Measurements from ENCODE around the gene POLK.
"Not testable (repeated sequence)": the region's sequence is repeated elsewhere in the genome, so short reads cannot be mapped to it uniquely, and the experiment has no call there.

POLK gene

DNA sequence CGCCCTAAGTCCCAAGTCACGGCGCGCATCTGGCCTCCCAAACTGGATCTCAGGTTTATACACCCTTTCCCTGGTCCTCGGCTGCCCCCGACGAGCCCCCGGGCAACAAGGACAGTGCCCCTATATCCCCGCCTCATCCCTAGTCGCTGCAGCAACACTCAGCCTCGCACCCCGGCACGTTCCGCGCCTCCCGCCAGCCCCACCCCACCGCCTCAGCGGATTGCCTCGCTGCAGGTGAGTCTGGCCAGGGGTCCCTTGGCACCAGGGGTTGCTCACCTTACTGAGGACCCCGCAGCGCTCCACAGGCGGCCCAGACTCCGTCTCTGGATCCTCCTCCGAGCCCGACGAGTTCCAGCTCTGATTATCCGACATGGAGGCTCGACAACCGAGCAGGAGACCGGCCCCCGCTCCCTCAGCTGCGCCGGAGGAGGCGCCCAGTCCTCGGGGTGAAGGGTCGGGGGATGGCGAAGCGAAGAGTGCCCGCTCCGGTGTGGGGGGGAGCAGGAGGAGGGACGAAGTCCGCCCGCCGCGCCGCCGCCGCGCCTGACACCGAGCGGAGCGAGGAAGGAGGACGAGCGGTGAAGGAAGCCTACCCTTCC, 756 bp upstream of the POLK start:
- peak in 1 of 2 donors; percentile 49 for DNase-seq

DNA sequence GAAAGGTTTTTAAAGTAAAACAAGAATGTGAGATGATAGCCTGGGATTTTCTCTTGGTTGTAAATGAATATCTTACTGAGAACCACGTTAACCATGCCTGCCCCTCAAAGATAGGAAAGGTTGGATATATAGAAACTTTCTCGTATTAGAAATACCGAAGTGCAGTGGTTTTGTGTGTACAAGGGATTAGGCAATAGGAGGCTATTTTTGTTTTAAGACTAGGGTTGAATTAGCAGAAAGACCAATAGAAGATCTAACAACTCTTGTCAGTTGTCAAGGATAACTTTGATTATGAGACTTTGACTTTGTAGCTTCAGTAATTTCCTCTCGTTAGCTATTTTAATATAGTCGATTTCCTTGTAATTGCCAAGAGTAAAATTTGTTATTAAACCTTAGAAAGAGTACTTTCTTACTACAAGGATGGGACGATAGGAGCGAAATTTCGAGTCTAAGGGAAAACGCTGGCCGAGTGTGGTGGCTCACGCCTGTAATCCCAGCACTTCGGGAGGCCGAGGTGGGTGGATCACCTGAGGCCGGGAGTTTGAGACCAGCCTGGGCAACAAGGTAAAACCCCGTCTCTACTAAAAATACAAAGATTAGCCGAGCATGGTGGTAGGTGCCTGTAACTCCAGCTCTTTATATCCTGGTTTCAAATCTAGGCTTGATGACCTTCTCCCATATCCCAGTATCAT, 838 bp downstream of the POLK start:
- no peak for DNase-seq

DNA sequence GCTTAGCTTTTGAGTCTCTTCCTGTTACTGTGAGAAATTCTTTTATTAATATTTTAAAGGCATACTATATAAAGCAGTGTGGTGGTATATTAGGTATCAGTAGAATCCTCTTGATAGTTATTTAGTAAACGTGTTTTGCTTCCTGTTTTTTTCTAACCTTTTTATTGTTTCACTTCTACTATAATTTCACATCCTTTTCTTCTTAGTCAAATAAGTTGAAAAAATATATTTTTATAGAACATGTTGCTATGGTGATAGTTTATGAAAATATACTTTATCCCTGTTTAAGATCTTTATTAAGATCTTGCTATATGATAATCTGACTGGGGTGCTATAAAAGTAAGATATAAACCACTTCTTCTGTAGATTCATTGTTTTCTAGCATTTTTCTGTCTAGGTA, 2.1 kb downstream of the POLK start:
- DNase-seq, result no peak

GRCh38 chr5:75514323-75514722, 2.6 kb downstream of the POLK start:
- no peak for DNase-seq

GRCh38 chr5:75519761-75520160, 8.1 kb downstream of the POLK start:
- DNase-seq, result no peak

GRCh38 chr5:75521195-75521594, 9.5 kb downstream of the POLK start:
- no peak for DNase-seq

- no peak for DNase-seq
Measured at GRCh38 chr5:75522025-75522424, 10.3 kb downstream of the POLK start.

- no peak for DNase-seq
Measured at GRCh38 chr5:75522542-75522941, 10.9 kb downstream of the POLK start.

DNA sequence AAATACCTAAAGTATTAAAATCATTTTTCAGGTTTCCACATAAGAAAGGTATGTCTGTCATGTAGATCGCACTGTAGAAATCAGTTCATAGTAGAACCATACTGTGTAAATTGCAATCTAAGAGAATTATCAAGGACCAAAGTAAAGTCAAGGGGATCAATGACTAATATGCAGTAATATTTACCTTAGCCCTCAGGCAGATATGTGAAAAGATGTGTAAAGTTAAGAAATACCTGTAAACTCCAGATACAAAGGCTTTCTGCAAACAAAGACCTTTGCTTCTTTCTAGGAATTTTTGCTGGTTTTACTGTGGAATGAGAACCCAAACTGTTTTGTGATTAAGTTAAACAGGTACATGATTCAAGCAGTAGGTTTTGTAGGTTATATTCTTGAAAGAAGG, 11.6 kb downstream of the POLK start:
- no peak for DNase-seq

DNA sequence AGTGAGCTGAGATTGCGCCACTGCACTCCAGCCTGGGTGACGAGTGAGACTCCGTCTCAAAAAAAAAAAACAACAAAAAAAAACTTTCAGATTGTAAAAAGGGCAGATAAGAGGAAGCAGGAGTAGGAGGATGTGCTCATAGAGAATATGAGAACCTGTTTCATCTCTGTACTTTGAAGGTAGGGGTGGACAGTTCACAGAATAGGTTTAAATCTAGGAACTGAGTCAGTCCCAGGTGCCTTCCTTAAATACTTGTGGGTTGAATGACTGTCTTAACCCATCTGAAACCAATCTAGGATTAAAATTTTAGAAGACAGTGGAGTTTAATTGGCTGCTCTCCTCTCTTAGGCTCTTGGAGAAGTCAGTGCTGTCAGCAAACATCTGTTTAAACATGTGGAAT, 12.4 kb downstream of the POLK start:
- DNase-seq, result no peak

DNA sequence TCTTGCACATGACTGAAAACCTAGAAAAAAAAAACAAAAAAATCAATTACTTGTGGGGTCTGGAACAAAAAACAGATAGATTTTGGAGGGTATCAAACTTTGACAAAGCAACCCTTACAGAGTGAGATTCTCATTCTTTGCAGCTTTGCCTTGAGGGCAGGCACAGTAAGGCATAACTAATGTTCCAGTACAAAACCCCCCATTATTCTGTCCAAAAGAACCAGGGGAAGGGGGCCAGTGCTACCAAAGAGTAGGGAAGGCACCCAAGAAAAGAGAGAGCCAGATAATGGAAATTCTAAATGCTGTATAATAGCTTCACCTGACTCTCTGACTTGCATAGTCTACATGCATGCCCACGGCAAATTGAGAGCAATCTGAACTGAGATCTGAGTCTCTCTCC, 12.9 kb downstream of the POLK start:
- no peak for DNase-seq

- DNase-seq, result no peak
Measured at GRCh38 chr5:75525344-75525743, 13.7 kb downstream of the POLK start.

- peak in 1 of 2 donors; percentile 31 for DNase-seq
Measured at GRCh38 chr5:75526070-75526469, 14.4 kb downstream of the POLK start.

GRCh38 chr5:75529185-75529584, 17.5 kb downstream of the POLK start:
- DNase-seq, result no peak

GRCh38 chr5:75532190-75532589, 20.5 kb downstream of the POLK start:
- no peak for DNase-seq

DNA sequence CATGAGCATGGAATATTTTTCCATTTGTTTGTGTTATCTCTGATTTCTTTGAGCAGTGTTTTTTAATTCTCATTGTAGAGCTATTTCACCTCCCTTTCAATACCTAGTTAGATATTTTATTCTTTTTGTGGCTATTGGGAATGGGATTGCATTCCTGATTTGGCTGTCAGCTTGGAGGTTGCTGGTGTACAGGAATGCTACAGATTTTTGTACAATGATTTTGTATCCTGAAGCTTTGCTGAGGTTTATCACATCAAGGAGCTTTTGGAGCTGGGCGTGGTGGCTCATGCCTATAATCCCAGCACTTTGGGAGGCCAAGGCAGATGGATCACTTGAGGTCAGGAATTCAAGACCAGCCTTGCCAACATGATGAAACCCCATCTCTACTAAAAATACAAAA, 22.0 kb downstream of the POLK start:
- not testable (repeated sequence) for DNase-seq

DNA sequence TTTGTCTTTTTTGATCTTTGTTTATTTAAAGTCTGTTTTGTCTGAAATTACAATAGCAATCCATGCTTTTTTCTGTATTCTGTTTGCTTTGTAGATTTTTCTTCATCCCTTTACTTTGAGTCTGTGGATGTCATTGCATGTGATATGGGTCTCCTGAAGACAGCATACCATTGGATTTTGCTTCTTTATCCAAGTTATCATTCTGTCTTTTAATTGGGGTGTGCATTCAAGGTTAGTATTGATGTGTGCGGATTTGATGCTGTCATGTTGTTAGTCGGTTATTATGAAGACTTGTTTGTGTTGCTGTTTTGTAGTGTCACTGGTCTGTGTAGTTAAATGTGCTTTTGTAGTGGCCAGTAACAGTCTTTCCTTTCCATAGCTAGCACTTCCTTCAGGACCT, 23.0 kb downstream of the POLK start:
- DNase-seq, result no peak

- DNase-seq, result no peak
Measured at GRCh38 chr5:75536147-75536546, 24.5 kb downstream of the POLK start.

DNA sequence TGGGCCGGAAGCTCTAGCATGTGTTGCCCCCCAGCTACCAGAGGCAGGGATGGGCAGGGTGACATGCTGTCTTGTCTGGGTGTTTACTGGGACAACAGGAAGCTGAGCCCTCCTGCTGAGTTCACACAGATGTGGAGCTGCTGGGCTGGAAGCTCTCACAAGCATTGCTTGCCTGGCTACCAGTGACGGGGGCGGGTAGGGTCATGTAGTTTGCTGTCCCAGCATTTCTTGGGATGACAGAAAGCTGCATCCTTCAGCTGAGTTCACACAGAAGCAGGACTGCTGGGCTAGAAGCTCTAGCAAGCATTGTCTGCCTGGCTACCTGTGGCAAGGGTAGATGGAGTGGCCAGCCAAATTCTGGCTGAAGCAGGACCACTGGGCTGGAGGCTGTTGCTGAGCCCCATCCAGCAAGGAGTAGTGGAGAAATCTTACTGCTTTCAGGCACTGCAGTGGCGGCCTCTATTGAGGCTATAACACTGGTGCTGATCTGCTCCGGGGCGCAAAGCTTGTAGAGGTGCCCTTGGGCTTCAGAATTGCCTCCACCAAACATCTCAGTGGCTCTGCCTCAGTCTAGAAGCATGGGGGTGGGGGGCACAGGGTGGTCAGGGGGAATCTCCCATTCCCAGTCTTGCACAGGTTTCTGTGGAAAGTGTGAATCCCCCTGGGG, 25.1 kb downstream of the POLK start:
- no peak for DNase-seq

GRCh38 chr5:75538211-75538610, 26.5 kb downstream of the POLK start:
- DNase-seq, result no peak

DNA sequence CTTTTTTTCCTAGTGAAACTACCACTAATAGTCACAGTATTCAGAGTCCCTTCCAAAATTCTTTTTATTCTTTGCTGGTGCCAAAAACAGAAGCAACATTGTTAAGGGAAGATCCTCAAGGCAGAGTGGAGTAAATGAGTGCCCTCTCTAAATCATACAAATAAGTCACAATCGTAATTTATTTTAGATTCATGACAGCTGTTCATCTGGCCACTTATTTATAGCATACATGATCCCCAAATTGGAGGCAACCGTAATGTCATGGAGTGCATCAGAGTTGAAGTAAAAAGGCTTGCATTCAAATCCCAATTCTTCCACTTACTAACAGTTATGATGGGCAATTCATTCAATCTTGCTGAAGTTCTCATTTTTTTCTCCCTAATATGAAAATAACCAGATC, 33.4 kb downstream of the POLK start:
- DNase-seq, result no peak

- DNase-seq, result no peak
Measured at GRCh38 chr5:75546830-75547229, 35.1 kb downstream of the POLK start.

- DNase-seq, result no peak
Measured at GRCh38 chr5:75547812-75548211, 36.1 kb downstream of the POLK start.

DNA sequence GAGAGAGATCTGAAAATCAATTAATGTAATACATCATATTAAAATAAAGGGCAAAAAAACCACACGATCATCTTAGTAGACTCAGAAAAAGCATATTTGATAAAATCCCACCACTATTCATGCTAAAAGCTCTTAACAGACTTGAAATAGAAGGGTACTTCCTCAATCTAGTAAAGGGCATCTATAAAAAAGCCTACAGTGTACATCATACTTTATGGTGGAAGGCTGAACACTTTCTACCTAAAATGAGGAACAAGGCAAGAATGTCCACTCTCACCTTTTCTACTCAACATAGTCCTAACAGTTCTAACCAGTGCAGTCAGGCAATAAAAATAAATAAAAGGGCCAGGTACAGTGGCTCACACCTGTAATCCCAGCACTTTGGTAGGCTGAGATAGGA, 38.9 kb downstream of the POLK start:
- peak in 1 of 2 donors; percentile 18 for DNase-seq

DNA sequence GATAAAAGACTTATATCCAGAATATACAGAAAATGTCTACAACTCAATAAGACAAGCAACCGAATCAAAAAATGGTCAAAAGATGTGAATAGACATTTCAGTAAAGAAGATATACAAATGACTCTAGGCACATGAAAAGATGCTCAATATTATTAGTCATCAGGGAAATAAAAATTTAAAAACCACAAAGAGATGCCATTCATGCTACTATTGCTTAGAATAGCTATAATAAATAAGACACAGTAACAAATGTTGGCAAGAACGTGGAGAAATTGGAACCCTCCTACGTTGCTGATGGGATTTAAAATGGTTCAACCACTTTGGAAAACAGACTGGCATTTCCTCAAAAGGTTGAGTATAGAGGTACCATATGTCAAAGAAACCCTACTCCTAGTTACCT, 39.8 kb downstream of the POLK start:
- no peak for DNase-seq

All from bone marrow (tissue), 2 donors.